ENCODE results near the gene CAND2. TPM values are rescaled to one million over a fixed set of nuclear protein-coding genes. Genes with fewer than 3 reads are reported as not detected.
"Not testable (repeated sequence)": the region's sequence is repeated elsewhere in the genome, so short reads cannot be mapped to it uniquely, and the experiment has no call there.

CAND2 gene
- total RNA-seq, 4 donors from 2014 or later: 9.7 to 18.0 (median 12.4) TPM

DNA sequence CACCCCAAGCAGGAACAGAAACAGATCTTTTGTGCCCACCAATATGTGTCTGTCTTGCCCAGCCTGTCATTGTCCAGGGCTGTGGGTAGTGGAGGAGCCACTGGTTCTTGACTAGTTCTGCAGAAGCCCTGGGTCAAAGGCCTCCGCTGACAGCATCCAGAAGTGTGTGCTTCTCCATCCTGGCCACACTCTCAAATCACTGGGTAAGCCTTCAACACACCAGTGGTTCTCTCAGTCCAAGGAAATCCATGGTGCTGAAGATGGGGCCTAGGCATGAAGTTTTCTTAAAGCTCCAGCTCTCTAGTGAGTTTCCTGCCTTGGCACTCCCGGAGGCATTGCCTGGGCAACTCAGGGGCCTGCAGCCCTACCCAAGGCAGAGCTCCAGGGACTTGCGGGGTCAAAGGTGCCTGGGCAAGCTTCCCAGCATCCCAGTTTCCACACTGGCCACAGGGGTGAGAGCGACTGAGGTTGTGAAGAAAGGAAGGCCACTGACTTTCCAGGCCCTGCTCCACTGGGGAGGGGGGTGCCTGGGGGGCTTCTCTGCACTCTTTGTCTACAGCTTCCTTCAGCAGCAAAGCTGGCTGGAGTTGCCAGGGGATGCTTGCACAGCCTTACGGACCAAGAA is 82.8 kb downstream of the CAND2 start:
- H3K4me3 ChIP-seq (replicated peaks in 1 of 3): no peak overlapping the region
- no peak overlapping the region for H3K27ac ChIP-seq
- no peaks in the 10 kb centered on the region for H3K36me3 ChIP-seq
- H3K9me3 ChIP-seq: no peaks in the 10 kb centered on the region
- peaks cover 5 to 8% of the 10 kb centered on the region in 2 donors for H3K4me1 ChIP-seq
- TF ChIP-seq, protein P1, sequence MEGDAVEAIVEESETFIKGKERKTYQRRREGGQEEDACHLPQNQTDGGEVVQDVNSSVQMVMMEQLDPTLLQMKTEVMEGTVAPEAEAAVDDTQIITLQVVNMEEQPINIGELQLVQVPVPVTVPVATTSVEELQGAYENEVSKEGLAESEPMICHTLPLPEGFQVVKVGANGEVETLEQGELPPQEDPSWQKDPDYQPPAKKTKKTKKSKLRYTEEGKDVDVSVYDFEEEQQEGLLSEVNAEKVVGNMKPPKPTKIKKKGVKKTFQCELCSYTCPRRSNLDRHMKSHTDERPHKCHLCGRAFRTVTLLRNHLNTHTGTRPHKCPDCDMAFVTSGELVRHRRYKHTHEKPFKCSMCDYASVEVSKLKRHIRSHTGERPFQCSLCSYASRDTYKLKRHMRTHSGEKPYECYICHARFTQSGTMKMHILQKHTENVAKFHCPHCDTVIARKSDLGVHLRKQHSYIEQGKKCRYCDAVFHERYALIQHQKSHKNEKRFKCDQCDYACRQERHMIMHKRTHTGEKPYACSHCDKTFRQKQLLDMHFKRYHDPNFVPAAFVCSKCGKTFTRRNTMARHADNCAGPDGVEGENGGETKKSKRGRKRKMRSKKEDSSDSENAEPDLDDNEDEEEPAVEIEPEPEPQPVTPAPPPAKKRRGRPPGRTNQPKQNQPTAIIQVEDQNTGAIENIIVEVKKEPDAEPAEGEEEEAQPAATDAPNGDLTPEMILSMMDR (IDR thresholded peaks at IDR 0.05): no peak
- TF ChIP-seq POLR2A (IDR thresholded peaks at IDR 0.05): no peak
- intact Hi-C loops (cut with DNase I): no loop called here
- peaks cover 6% of the 10 kb centered on the region for H3K27me3 ChIP-seq
- DNase-seq: no peak
- 81 to 92% methylated on average over 4 of the region's 5 CpGs for WGBS, 2 donors

DNA sequence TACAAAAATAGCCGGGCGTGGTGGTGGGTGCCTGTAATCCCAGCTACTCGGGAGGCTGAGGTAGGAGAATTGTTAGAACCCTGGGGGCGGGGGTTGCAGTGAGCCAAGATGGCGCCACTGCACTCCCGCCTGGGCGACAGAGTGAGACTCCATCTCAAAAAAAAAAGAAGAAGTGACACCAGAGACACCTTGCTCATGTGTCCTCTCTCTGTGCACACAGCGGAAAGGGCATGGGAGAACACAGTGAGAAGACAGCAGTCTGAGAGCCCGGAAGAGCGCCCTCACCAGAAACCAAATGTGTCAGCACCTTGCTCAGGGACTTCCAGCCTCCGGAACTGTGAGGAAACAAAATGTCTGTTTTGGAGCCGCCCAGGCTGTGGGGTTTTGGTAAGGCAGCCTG is 85.4 kb downstream of the CAND2 start:
- H3K9me3 ChIP-seq; H3K36me3 ChIP-seq; H3K4me3 ChIP-seq (replicated peaks in 1 of 3); intact Hi-C loops (cut with DNase I); H3K4me1 ChIP-seq; H3K27ac ChIP-seq; H3K27me3 ChIP-seq; DNase-seq: not testable (repeated sequence)
- whole genome bisulfite sequencing, 2 donors: 90 to 97% methylated on average over 12 of the region's 12 CpGs

DNA sequence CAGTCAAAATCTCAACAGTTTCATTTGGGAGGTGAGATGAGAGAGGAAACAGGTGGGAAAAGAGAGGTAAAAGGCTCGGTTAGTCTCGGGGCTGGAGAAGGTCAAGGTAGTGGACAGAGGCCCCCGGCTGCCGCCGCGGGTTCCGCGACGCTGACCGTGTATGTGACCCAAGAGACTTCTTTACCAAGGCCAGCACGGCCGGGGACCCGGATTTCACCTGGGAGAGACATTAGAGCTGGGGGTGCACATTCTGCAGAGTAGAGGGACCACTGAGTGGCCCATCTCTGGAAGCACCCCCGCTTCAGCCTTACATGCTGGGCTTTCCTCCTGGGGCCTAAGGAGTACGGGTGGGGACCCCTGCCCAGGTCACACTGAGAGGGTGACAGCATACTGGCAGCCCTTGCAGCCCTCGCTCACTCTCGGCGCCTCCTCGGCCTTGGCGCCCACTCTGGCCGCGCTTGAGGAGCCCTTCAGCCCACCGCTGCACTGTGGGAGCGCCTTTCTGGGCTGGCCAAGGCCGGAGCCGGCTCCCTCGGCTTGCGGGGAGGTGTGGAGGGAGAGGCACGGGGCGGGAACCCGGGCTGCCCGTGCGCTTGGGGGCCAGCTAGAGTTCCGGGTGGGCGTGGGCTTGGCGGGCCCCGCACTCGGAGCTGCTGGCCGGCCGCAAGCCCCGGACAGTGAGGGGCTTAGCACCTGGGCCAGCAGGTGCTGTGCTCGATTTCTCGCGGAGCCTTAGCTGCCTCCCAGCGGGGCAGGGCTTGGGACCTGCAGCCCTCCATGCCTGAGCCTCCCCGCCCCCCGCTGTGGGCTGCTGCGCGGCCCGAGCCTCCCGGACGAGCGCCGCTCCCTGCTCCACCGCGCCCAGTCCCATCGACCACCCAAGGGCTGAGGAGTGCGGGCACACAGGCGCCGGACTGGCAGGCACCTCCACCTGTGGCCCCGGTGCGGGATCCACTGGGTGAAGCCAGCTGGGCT is 86.1 kb downstream of the CAND2 start:
- Histone ChIP-seq H3K4me3 (replicated peaks in 1 of 3) (no peak overlapping the region), H3K4me1 (no peaks in the 10 kb centered on the region), H3K9me3 (no peaks in the 10 kb centered on the region), H3K36me3 (no peaks in the 10 kb centered on the region), H3K27me3 (no peaks in the 10 kb centered on the region), H3K27ac (no peak overlapping the region)
- TF ChIP-seq, protein P1 (IDR thresholded peaks at IDR 0.05): no peak
- no peak for TF ChIP-seq POLR2A (IDR thresholded peaks at IDR 0.05)
- intact Hi-C loops (cut with DNase I): no loop called here
- WGBS, 2 donors: 89 to 94% methylated on average over 38 to 42 of the region's 62 CpGs
- DNase-seq: no peak

DNA sequence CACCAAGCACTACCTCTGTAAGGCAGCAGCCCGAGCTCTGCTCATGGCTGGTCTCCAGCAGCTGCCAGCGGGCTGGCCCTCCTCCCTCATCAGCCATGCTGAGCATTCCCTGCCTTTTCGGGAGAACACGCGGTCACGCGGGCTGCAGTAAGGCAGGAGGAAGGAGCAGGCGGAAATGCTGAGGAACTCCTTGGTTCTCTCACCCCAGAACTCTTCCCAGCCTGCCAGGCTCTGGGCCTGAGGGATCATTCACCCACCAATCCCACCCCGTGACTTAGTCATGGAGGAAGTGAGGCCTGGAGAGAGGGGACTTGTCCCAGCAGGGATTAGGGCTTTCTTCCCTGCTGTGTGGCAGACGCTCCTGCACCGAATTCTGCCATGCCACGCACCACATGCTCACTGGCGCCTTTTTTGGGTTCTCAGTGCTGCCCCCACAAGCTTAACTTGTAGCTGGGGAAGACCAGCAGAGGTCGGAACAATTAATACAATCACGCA is 87.8 kb downstream of the CAND2 start:
- WGBS, 2 donors: 65 to 67% methylated on average over 15 of the region's 15 CpGs
- no peaks in the 10 kb centered on the region for H3K4me1 ChIP-seq
- H3K4me3 ChIP-seq (replicated peaks in 1 of 3): no peak overlapping the region
- TF ChIP-seq, protein P1 (IDR thresholded peaks at IDR 0.05): no peak
- no peak for TF ChIP-seq POLR2A (IDR thresholded peaks at IDR 0.05)
- no peak overlapping the region for H3K27ac ChIP-seq
- H3K36me3 ChIP-seq: no peaks in the 10 kb centered on the region
- intact Hi-C loops (cut with DNase I): no loop called here
- no peaks in the 10 kb centered on the region for H3K9me3 ChIP-seq
- DNase-seq: peak; percentile 37 to 46
- H3K27me3 ChIP-seq: no peaks in the 10 kb centered on the region

Small RNAs within 50 kb of the gene (small RNA-seq; reads per million reads assigned to genes)
- gene AC034198.1: not detected

Other genes starting within 250 kb of the CAND2 start
- 10 to 100 TPM; 37.8 to 53.6 (median 40.7) TPM for gene MKRN2, start 239.6 kb upstream of the CAND2 start, total RNA-seq
- 100 to 1,000 TPM; 151 to 174 (median 163) TPM for gene RAF1, start 132.6 kb upstream of the CAND2 start, total RNA-seq
- gene TMEM40, start 37.4 kb upstream of the CAND2 start, total RNA-seq: not detected
- 1,000 to 10,000 TPM in 3 of 4 donors, 100 to 1,000 TPM in 1; 809 to 4,142 (median 1,511) TPM for gene RPL32, start 44.9 kb downstream of the CAND2 start, total RNA-seq

All from thyroid gland (tissue), 4 donors.